OCI-LY7 (cell line): ENCODE data around the gene UPK3A. TPM values are rescaled to one million over a fixed set of nuclear protein-coding genes. Genes with fewer than 3 reads are reported as not detected.

Source experiments
- BruUV-seq: library from RNA; stranded (reverse); fragments of 400-500 nt; replicated peaks from 2 replicates; lab custom pipeline; 2021; lab: Mats Ljungman, UMichigan
- CTCF ChIA-PET: fragments of 300-600 bp; sonication (Branson Sonifier 250); formaldehyde crosslinking; loops from one replicate; lab custom pipeline; 2022; ENCODE audit warnings: antibody characterized with exemption; ENCODE audit not compliant: unreplicated experiment; lab: Charles Lee
- POLR2A ChIA-PET: fragments of 300-600 bp; sonication (Branson Sonifier 250); formaldehyde crosslinking; loops from one replicate; lab custom pipeline; 2022; ENCODE audit warnings: antibody characterized with exemption; lab: Charles Lee
- DNase-seq: peaks from one replicate; pipeline ENCODE4 v3.0.0-alpha.2; 2015; ENCODE audit warnings: low spot score
- H2AFZ ChIP-seq: fragments of 200-600 bp; sonication (generic), shearing (Covaris generic); 2 replicates; pipeline ENCODE4 v1.6.1; 2014; ENCODE audit warnings: mild to moderate bottlenecking, antibody characterized with exemption, low read length, moderate library complexity
- H3K27ac ChIP-seq: fragments of 200-600 bp; sonication (generic); 2 replicates; pipeline ENCODE4 v1.5.1; 2014; ENCODE audit warnings: mixed run types, low read depth, mild to moderate bottlenecking, moderate library complexity, low read length, inconsistent platforms; ENCODE audit not compliant: poor library complexity, severe bottlenecking
- H3K36me3 ChIP-seq: fragments of 200-600 bp; sonication (generic); 2 replicates; pipeline ENCODE4 v1.6.1; 2014; ENCODE audit warnings: mild to moderate bottlenecking, antibody characterized with exemption, low read length, moderate library complexity, mixed read lengths; ENCODE audit not compliant: insufficient read depth
- H3K4me1 ChIP-seq: fragments of 200-600 bp; sonication (generic); 2 replicates; pipeline ENCODE4 v1.5.1; 2014; ENCODE audit warnings: mild to moderate bottlenecking, low read length; ENCODE audit not compliant: insufficient read depth, poor library complexity, severe bottlenecking
- H3K4me2 ChIP-seq: fragments of 200-600 bp; sonication (generic); 2 replicates; pipeline ENCODE4 v1.6.1; 2014; ENCODE audit warnings: mild to moderate bottlenecking, low read length
- H3K4me3 ChIP-seq: fragments of 200-600 bp; sonication (generic); 2 replicates; pipeline ENCODE4 v1.5.1; 2014; ENCODE audit warnings: mild to moderate bottlenecking, low read depth, low read length; ENCODE audit not compliant: poor library complexity, severe bottlenecking
- H3K79me2 ChIP-seq: fragments of 200-600 bp; sonication (generic); 2 replicates; pipeline ENCODE4 v1.6.1; 2016; ENCODE audit warnings: low read depth, mild to moderate bottlenecking, low read length, moderate library complexity, mixed read lengths; ENCODE audit not compliant: insufficient read depth
- H3K9me2 ChIP-seq: fragments of 200-600 bp; sonication (generic); 2 replicates; pipeline ENCODE4 v1.6.1; 2016; ENCODE audit warnings: mild to moderate bottlenecking, low read length, mixed read lengths; ENCODE audit not compliant: insufficient read depth
- H3K9me3 ChIP-seq: fragments of 200-600 bp; sonication (generic); 2 replicates; pipeline ENCODE4 v1.6.1; 2014; ENCODE audit warnings: mild to moderate bottlenecking, mixed run types, low read length, mixed read lengths
- H4K20me1 ChIP-seq: fragments of 200-600 bp; sonication (generic); 2 replicates; pipeline ENCODE4 v1.6.1; 2014; ENCODE audit warnings: mild to moderate bottlenecking, antibody characterized with exemption, low read length, moderate library complexity, mixed read lengths; ENCODE audit not compliant: insufficient read depth
- EZH2phosphoT487 ChIP-seq: fragments of 200-600 bp; sonication (generic); IDR thresholded peaks from 2 replicates; pipeline ENCODE4 v1.6.1; 2018; ENCODE audit warnings: low read depth, borderline replicate concordance, mild to moderate bottlenecking, mixed run types, antibody characterized with exemption, low read length, moderate library complexity, mixed read lengths
- intact Hi-C: fragments of 100-400 bp; cut with micrococcal nuclease; formaldehyde crosslinking; loops from one replicate; pipeline ENCODE4 v1.10.0; 2022; ENCODE audit not compliant: unreplicated experiment
- total RNA-seq, 2 experiments: library from RNA; depleted of rRNA in 1 of 2; stranded (reverse); fragments of >200 nt in 1 of 2; shearing (Covaris generic) in 1 of 2; gene quantifications; 2 replicates each; pipeline ENCODE4 v1.2.3, GENCODE V29; 2014 to 2022
- TF ChIP-seq, protein P1 (sequence below): fragments of 200-600 bp; sonication (generic); conservative IDR thresholded peaks from 2 replicates; pipeline ENCODE4 v1.5.1; 2014; ENCODE audit warnings: mild to moderate bottlenecking, antibody characterized with exemption, low read length, moderate library complexity, mixed read lengths

UPK3A gene
- total RNA-seq, 2 experiments from 2014 or later: not detected

DNA sequence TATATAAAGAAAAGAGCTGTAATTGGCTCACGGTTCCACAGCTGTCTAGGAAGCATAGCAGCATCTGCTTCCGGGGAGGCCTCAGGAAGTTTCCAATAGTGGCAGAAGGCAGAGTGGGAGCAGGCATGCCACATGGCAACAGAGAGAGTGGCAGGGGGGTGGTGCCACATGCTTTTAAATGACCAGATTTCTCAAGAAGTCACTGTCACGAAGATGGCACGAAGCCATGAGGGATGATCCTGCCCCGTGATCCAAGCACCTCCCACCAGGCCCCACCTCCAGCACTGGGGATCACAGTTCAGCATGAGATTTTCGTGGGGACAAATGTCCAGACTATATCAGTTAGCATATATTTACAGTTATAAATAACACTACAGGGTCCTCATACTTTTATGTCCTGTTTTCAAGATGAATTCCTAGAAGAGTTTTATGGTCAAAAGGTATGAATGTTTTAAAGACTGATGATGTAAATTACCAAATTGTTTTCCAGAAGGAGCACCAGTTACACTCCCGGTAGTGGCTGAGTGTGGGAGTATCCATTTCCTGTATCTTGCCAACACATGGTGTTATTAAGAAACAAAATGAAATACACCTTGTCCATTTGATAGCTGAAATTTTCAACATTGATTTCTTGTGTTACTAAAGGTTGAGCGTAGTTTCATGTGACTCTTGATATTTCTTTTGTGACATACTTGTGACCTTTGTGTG lies 44.2 kb downstream of the UPK3A start:
- TF ChIP-seq, protein P1, sequence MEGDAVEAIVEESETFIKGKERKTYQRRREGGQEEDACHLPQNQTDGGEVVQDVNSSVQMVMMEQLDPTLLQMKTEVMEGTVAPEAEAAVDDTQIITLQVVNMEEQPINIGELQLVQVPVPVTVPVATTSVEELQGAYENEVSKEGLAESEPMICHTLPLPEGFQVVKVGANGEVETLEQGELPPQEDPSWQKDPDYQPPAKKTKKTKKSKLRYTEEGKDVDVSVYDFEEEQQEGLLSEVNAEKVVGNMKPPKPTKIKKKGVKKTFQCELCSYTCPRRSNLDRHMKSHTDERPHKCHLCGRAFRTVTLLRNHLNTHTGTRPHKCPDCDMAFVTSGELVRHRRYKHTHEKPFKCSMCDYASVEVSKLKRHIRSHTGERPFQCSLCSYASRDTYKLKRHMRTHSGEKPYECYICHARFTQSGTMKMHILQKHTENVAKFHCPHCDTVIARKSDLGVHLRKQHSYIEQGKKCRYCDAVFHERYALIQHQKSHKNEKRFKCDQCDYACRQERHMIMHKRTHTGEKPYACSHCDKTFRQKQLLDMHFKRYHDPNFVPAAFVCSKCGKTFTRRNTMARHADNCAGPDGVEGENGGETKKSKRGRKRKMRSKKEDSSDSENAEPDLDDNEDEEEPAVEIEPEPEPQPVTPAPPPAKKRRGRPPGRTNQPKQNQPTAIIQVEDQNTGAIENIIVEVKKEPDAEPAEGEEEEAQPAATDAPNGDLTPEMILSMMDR: no peak
- no peak for TF ChIP-seq EZH2phosphoT487
- peaks cover 68% of the 10 kb centered on the region for H3K36me3 ChIP-seq
- H3K4me1 ChIP-seq: no peaks in the 10 kb centered on the region
- intact Hi-C loops: no loop called here
- no peak overlapping the region for H3K4me2 ChIP-seq
- H3K9me2 ChIP-seq: no peaks in the 10 kb centered on the region
- H3K9me3 ChIP-seq: no peaks in the 10 kb centered on the region
- POLR2A ChIA-PET: no interaction called here
- CTCF ChIA-PET: no interaction called here
- H3K27ac ChIP-seq: no peak overlapping the region
- no peaks in the 10 kb centered on the region for H3K79me2 ChIP-seq
- DNase-seq: no peak
- BruUV-seq: no TSS peak
- H2AFZ ChIP-seq: no peak overlapping the region
- no peak overlapping the region for H3K4me3 ChIP-seq
- H4K20me1 ChIP-seq: no peaks in the 10 kb centered on the region

DNA sequence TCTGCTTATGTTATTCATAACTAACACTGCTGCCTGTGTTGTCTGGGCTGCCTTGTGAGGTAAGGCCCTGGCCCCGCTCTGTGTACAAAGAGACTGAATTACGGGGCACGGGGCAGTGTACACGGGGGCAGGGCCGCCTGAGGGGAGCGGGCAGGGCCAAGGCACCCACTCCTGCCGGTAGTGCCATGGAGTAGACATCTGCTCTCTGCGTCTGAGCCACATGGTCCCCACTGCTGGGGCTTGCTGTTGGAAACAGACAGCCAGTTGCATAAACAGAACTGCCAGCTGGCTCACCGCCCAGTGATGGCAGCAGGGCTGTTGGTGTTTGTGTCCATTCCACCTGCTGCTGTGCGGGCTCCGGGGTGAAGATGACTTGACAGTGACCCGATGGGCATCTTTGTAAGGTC lies 44.8 kb downstream of the UPK3A start:
- H2AFZ ChIP-seq: no peak overlapping the region
- H3K9me2 ChIP-seq: no peaks in the 10 kb centered on the region
- H3K36me3 ChIP-seq: peaks cover 68% of the 10 kb centered on the region
- no peak for TF ChIP-seq EZH2phosphoT487
- TF ChIP-seq, protein P1: no peak
- H3K79me2 ChIP-seq: no peaks in the 10 kb centered on the region
- no peaks in the 10 kb centered on the region for H3K9me3 ChIP-seq
- H3K4me3 ChIP-seq: no peak overlapping the region
- DNase-seq: no peak
- H3K4me2 ChIP-seq: no peak overlapping the region
- BruUV-seq: no TSS peak
- ChIA-PET CTCF (interaction anchor here (0.5 kb wide), 1 partner anchor 1540 kb away, joined by 3 read pairs; no protein-coding TSS in a partner anchor), POLR2A (no interaction called here)
- H3K4me1 ChIP-seq: no peaks in the 10 kb centered on the region
- no peak overlapping the region for H3K27ac ChIP-seq
- H4K20me1 ChIP-seq: no peaks in the 10 kb centered on the region
- intact Hi-C loops: no loop called here

DNA sequence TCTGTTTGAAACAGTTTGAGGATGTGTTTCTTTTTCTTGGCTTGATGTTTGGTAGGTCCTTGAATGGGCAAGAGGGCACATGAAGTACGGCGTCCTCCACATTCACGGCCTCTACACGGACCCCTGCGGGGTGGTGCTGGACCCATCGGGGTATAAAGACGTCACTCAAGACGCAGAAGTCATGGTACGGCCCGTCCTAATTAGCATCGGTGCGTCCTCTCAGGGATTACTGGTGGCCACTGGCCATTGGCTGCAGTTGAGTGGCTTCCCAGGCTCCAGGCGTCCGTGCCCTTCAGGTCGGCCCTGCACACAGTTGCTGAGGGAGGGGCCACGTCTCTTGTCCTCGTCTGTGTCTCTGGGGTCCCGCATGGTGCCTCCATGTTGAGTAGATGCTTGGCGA lies 45.8 kb downstream of the UPK3A start:
- H3K9me3 ChIP-seq: no peaks in the 10 kb centered on the region
- H3K27ac ChIP-seq: no peak overlapping the region
- H3K9me2 ChIP-seq: no peaks in the 10 kb centered on the region
- no peak overlapping the region for H2AFZ ChIP-seq
- peaks cover 69% of the 10 kb centered on the region for H3K36me3 ChIP-seq
- no peaks in the 10 kb centered on the region for H3K79me2 ChIP-seq
- POLR2A ChIA-PET: no interaction called here
- no peaks in the 10 kb centered on the region for H3K4me1 ChIP-seq
- BruUV-seq: no TSS peak
- no peak for DNase-seq
- CTCF ChIA-PET: no interaction called here
- H4K20me1 ChIP-seq: no peaks in the 10 kb centered on the region
- H3K4me2 ChIP-seq: no peak overlapping the region
- TF ChIP-seq, protein P1: no peak
- TF ChIP-seq EZH2phosphoT487: no peak
- intact Hi-C loops: no loop called here
- H3K4me3 ChIP-seq: no peak overlapping the region
